ENCODE results near the gene KIAA0040. TPM values are rescaled to one million over a fixed set of nuclear protein-coding genes. Genes with fewer than 3 reads are reported as not detected.

KIAA0040 gene
- total and polyA plus RNA-seq, 2 donors (not counting 1 experiment from before 2014, with no cell fraction given), result 93.6 to 106 TPM

DNA sequence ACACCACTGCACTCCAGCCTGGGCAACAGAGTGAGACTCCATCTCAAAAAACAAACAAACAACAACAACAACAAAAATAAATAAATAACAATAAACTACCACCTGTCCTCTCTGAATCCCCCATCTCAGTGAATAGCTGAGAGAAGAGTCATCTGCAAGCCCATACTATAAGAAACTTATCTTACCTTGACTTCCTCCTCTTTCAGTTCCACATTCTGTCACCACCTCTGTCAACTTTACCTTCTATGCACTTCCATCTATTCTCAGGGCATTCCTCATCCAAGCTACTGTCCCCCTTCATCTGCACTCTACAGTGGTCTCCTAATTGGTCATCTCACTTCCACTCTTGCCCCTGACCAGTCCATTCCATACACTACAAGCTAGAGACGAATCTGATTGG, 58.1 kb downstream of the KIAA0040 start:
- Histone ChIP-seq H3K4me3 (ENCODE audit: control extremely low read depth in 1 of 5, extremely low read depth in 1 of 5, insufficient read depth in 1 of 5, low read depth in 2 of 5, low read length in 4 of 5) (no peak overlapping the region), H3K36me3 (replicated peaks in 1 of 2; ENCODE audit: control extremely low read depth in 1 of 2, control insufficient read depth in 1 of 2, extremely low read depth in 1 of 2, insufficient read depth in 2 of 2, low read length in 1 of 2) (no peaks in the 10 kb centered on the region), H3K4me1 (ENCODE audit: control insufficient read depth in 2 of 2, insufficient read depth in 2 of 2, low read length in 2 of 2) (peaks cover 0 to 2% of the 10 kb centered on the region in 2 donors), H3K79me2 (ENCODE audit: control insufficient read depth, insufficient read depth, low read length) (no peaks in the 10 kb centered on the region), H3K9me3 (ENCODE audit: control extremely low read depth in 1 of 3, control insufficient read depth in 2 of 3, insufficient read depth in 1 of 3, low read length in 2 of 3) (no peaks in the 10 kb centered on the region), H3K27ac (ENCODE audit: low read length in 2 of 2) (no peak overlapping the region), H2AFZ (ENCODE audit: insufficient read depth, low read depth, low read length, poor library complexity, severe bottlenecking) (no peak overlapping the region), H3K27me3 (replicated peaks in 1 of 4; ENCODE audit: control extremely low read depth in 1 of 4, control insufficient read depth in 3 of 4, insufficient read depth in 4 of 4, low read length in 3 of 4) (peaks cover 0 to 10% (median 6%) of the 10 kb centered on the region in 4 experiments), H4K20me1 (ENCODE audit: control insufficient read depth, insufficient read depth, low read length, poor library complexity, severe bottlenecking) (no peaks in the 10 kb centered on the region), H3K4me2 (replicated peaks; ENCODE audit: low read depth, low read length, poor library complexity, severe bottlenecking) (no peak overlapping the region), H3K9ac (ENCODE audit: low read length) (no peak overlapping the region)
- ChIA-PET POLR2A (interaction anchor here (0.7 kb wide), 1 partner anchor 66 kb away, joined by 3 read pairs; no protein-coding TSS in a partner anchor), CTCF (interaction anchor here (1.3 to 1.8 kb wide), 4 partner anchors 9 to 15 kb away, joined by 3 to 8 read pairs (median 5); no protein-coding TSS in a partner anchor)
- 56% methylated on average over 1 of the region's 1 CpG for WGBS (ENCODE audit: insufficient coverage)
- intact Hi-C loops (cut with micrococcal nuclease), result no loop called here
- no peak overlapping the region for H3K27ac Mint-ChIP-seq
- DNase-seq (no peak), ATAC-seq (ENCODE audit: low read depth) (no peak)
- H3K9me3 Mint-ChIP-seq (ENCODE audit: insufficient read depth), result no peaks in the 10 kb centered on the region
- no peak overlapping the region for H3K4me3 Mint-ChIP-seq
- TF ChIP-seq, protein P1, sequence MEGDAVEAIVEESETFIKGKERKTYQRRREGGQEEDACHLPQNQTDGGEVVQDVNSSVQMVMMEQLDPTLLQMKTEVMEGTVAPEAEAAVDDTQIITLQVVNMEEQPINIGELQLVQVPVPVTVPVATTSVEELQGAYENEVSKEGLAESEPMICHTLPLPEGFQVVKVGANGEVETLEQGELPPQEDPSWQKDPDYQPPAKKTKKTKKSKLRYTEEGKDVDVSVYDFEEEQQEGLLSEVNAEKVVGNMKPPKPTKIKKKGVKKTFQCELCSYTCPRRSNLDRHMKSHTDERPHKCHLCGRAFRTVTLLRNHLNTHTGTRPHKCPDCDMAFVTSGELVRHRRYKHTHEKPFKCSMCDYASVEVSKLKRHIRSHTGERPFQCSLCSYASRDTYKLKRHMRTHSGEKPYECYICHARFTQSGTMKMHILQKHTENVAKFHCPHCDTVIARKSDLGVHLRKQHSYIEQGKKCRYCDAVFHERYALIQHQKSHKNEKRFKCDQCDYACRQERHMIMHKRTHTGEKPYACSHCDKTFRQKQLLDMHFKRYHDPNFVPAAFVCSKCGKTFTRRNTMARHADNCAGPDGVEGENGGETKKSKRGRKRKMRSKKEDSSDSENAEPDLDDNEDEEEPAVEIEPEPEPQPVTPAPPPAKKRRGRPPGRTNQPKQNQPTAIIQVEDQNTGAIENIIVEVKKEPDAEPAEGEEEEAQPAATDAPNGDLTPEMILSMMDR (IDR thresholded peaks at IDR 0.05), result no peak
- no peak for TF ChIP-seq EZH2 (IDR thresholded peaks at IDR 0.05; ENCODE audit: borderline replicate concordance, insufficient read depth, low read depth, low read length, poor library complexity, severe bottlenecking)
- peaks cover 32% of the 10 kb centered on the region for H3K27me3 Mint-ChIP-seq
- peaks cover 6% of the 10 kb centered on the region for H3K4me1 Mint-ChIP-seq

DNA sequence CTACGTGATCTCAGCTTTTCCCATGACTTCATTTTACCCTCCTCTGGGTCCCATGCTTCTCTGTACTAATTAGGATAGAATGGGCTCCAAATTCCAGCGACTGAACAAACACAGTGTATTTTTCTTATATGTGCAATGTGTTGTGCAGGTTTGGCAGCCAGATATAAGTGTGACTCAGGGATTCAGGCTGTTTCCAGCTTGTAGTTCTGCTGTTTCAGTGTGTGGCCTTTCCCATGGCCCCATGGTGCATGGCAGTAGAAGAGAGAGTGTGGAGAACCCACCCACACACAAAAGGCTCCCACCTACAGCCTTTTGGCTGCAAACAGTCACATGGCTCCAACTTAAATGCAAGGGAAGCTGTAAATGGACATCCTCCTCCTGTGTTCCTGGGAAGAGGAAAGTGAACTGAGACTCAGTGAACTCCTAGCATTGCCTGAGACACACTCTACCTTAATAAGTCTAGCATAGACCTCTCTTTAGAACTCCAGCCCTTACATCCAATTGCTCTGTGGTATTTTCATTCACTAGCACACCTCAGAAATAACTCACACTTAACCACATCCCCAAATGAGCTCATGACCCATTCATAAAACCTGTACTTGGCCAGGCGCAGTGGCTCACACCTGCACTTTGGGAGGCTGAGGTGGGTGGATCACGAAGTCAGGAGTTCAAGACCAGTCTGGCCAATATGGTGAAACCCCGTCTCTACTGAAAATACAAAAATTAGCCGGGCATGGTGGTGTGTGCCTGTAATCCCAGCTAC, 58.7 kb downstream of the KIAA0040 start:
- Histone ChIP-seq H3K27ac (ENCODE audit: low read length in 2 of 2) (no peak overlapping the region), H3K36me3 (replicated peaks in 1 of 2; ENCODE audit: control extremely low read depth in 1 of 2, control insufficient read depth in 1 of 2, extremely low read depth in 1 of 2, insufficient read depth in 2 of 2, low read length in 1 of 2) (no peaks in the 10 kb centered on the region), H3K4me1 (ENCODE audit: control insufficient read depth in 2 of 2, insufficient read depth in 2 of 2, low read length in 2 of 2) (peaks cover 0 to 2% of the 10 kb centered on the region in 2 donors), H3K4me2 (replicated peaks; ENCODE audit: low read depth, low read length, poor library complexity, severe bottlenecking) (no peak overlapping the region), H2AFZ (ENCODE audit: insufficient read depth, low read depth, low read length, poor library complexity, severe bottlenecking) (no peak overlapping the region), H4K20me1 (ENCODE audit: control insufficient read depth, insufficient read depth, low read length, poor library complexity, severe bottlenecking) (no peaks in the 10 kb centered on the region), H3K9me3 (ENCODE audit: control extremely low read depth in 1 of 3, control insufficient read depth in 2 of 3, insufficient read depth in 1 of 3, low read length in 2 of 3) (no peaks in the 10 kb centered on the region), H3K27me3 (replicated peaks in 1 of 4; ENCODE audit: control extremely low read depth in 1 of 4, control insufficient read depth in 3 of 4, insufficient read depth in 4 of 4, low read length in 3 of 4) (peaks cover 0 to 10% (median 6%) of the 10 kb centered on the region in 4 experiments), H3K9ac (ENCODE audit: low read length) (no peak overlapping the region), H3K4me3 (ENCODE audit: control extremely low read depth in 1 of 5, extremely low read depth in 1 of 5, insufficient read depth in 1 of 5, low read depth in 2 of 5, low read length in 4 of 5) (no peak overlapping the region), H3K79me2 (ENCODE audit: control insufficient read depth, insufficient read depth, low read length) (no peaks in the 10 kb centered on the region)
- H3K4me3 Mint-ChIP-seq, result no peak overlapping the region
- ChIA-PET POLR2A (no interaction called here), CTCF (interaction anchor here (0.6 to 2.3 kb wide), 5 partner anchors 9 to 18 kb away, joined by 3 to 10 read pairs (median 5); no protein-coding TSS in a partner anchor)
- DNase-seq (no peak), ATAC-seq (ENCODE audit: low read depth) (no peak)
- H3K27ac Mint-ChIP-seq, result no peak overlapping the region
- intact Hi-C loops (cut with micrococcal nuclease), result no loop called here
- peaks cover 32% of the 10 kb centered on the region for H3K27me3 Mint-ChIP-seq
- H3K9me3 Mint-ChIP-seq (ENCODE audit: insufficient read depth), result no peaks in the 10 kb centered on the region
- WGBS (ENCODE audit: insufficient coverage), result 83% methylated on average over 2 of the region's 6 CpGs
- TF ChIP-seq, protein P1 (IDR thresholded peaks at IDR 0.05), result no peak
- TF ChIP-seq EZH2 (IDR thresholded peaks at IDR 0.05; ENCODE audit: borderline replicate concordance, insufficient read depth, low read depth, low read length, poor library complexity, severe bottlenecking), result no peak
- peaks cover 6% of the 10 kb centered on the region for H3K4me1 Mint-ChIP-seq

Measured in B cell (primary cell).